Measurements from ENCODE around the gene LMO3. TPM values are rescaled to one million over a fixed set of nuclear protein-coding genes. Genes with fewer than 3 reads are reported as not detected.

Gene LMO3
- total and polyA plus RNA-seq, 2 of the 8 experiments (the other 6 are each of a cell fraction or from before 2014, with no cell fraction given) = 4.7 to 16.7 TPM

GRCh38 chr12:16563504-16563903, 42.5 kb downstream of the LMO3 start:
- no peaks in the 10 kb centered on the region for H3K36me3 ChIP-seq (ENCODE audit: control insufficient read depth in 2 of 4, insufficient read depth in 4 of 4, low read length in 3 of 4)
- H4K91ac ChIP-seq (replicated peaks; ENCODE audit: insufficient read length, low read length) = no peak overlapping the region
- H3K23me2 ChIP-seq (ENCODE audit: low read depth, low read length) = no peaks in the 10 kb centered on the region
- POLR2A ChIA-PET (ENCODE audit: partially characterized antibody) = no interaction called here
- H3K56ac ChIP-seq (replicated peaks; ENCODE audit: insufficient read length, low read depth, low read length) = no peak overlapping the region
- H3K4me2 ChIP-seq (ENCODE audit: insufficient read depth in 1 of 2, low read depth in 2 of 2, low read length in 2 of 2) = no peak overlapping the region
- H2AFZ ChIP-seq (ENCODE audit: low read length) = no peak overlapping the region
- H3K23ac ChIP-seq (ENCODE audit: insufficient read length) = no peak overlapping the region
- no peak overlapping the region for H2BK12ac ChIP-seq (ENCODE audit: low read depth, low read length)
- no peaks in the 10 kb centered on the region for H3K27me3 ChIP-seq (replicated peaks in 1 of 4; ENCODE audit: control insufficient read depth in 3 of 4, extremely low read depth in 1 of 4, insufficient read depth in 3 of 4, low read length in 3 of 4)
- no peaks in the 10 kb centered on the region for H3K79me1 ChIP-seq (ENCODE audit: low read depth, low read length)
- H3K9me3 ChIP-seq (ENCODE audit: insufficient read depth in 2 of 2, low read depth in 1 of 2, low read length in 1 of 2) = no peaks in the 10 kb centered on the region
- H3K4ac ChIP-seq (replicated peaks; ENCODE audit: insufficient read length, low read depth, low read length) = no peak overlapping the region
- H3K79me2 ChIP-seq (ENCODE audit: control insufficient read depth in 1 of 2, insufficient read depth in 2 of 2, low read length in 2 of 2) = no peaks in the 10 kb centered on the region
- H4K8ac ChIP-seq (ENCODE audit: extremely low read depth, insufficient read depth, low read length) = no peak overlapping the region
- H3K14ac ChIP-seq (ENCODE audit: insufficient read length) = no peak overlapping the region
- no peak overlapping the region for H3K27ac ChIP-seq (ENCODE audit: low read depth, low read length)
- H2BK120ac ChIP-seq (replicated peaks; ENCODE audit: low read depth, low read length) = no peak overlapping the region
- FAIRE-seq (no peak), DNase-seq (ENCODE audit: low read depth in 1 of 2, low spot score in 2 of 2) (no peak)
- no peaks in the 10 kb centered on the region for H4K20me1 ChIP-seq (replicated peaks in 1 of 2; ENCODE audit: control insufficient read depth in 1 of 2, insufficient read depth in 2 of 2, low read length in 2 of 2)
- 85% methylated on average over 3 of the region's 3 CpGs; no CpG with 5 or more reads in 1 of the 2 experiments for WGBS, 2 experiments (ENCODE audit: extremely low coverage in 1 of 2, insufficient coverage in 1 of 2, insufficient read length in 1 of 2, insufficient replicate concordance in 2 of 2, low coverage in 1 of 2, low lambda C conversion rate in 2 of 2, missing lambda C conversion rate in 1 of 2)
- H3K4me1 ChIP-seq (replicated peaks in 1 of 4; ENCODE audit: control insufficient read depth in 3 of 4, insufficient read depth in 4 of 4, low read length in 3 of 4) = no peaks in the 10 kb centered on the region
- no peak overlapping the region for H2AK5ac ChIP-seq (ENCODE audit: low read depth, low read length)
- no peak overlapping the region for H3K18ac ChIP-seq (ENCODE audit: extremely low read depth, low read length)
- CTCF ChIA-PET (ENCODE audit: partially characterized antibody) = no interaction called here
- no peak overlapping the region for H3K9ac ChIP-seq (replicated peaks in 1 of 4; ENCODE audit: extremely low read depth in 1 of 4, low read depth in 3 of 4, low read length in 3 of 4)
- H2BK5ac ChIP-seq (ENCODE audit: low read depth, low read length) = no peak overlapping the region
- H2BK15ac ChIP-seq (ENCODE audit: low read length) = no peak overlapping the region
- H3K4me3 ChIP-seq (ENCODE audit: extremely low read depth in 1 of 4, insufficient read depth in 2 of 4, low read depth in 3 of 4, low read length in 4 of 4) = no peak overlapping the region
- H4K5ac ChIP-seq (ENCODE audit: insufficient read length, low read depth, low read length) = no peak overlapping the region
- H2BK20ac ChIP-seq (ENCODE audit: low read length) = no peak overlapping the region
- TF ChIP-seq CHD7 (IDR thresholded peaks at IDR 0.05; ENCODE audit: insufficient replicate concordance, low read length) = no peak

Data from H1 (cell line).